ENCODE measurements around the gene DNAH10.

DNAH10 gene

DNA sequence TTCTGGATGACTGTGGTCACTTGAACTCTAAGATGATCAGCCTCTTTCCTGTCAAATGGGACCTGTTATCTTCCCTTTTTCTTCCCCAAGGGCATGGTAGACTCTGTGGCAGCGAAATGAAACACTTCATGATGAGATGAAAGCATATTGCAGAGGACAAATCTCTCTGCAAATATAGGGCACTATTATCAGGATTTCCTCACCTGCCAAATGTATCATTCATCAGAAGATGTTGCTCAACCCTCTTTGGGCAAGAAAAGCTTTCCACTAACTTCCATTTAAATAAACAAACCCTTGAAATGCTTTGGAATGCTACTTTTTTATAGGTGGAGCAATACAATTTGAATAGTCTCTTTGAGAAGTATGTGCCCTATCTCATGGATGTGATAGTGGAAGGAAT lies 105.0 kb downstream of the DNAH10 start:
- Histone ChIP-seq H3K36me3 (ENCODE audit: control insufficient read depth, insufficient read depth, low read length) (no peaks in the 10 kb centered on the region), H3K4me3 (ENCODE audit: insufficient read depth, low read depth, low read length) (no peak overlapping the region), H3K27ac (ENCODE audit: insufficient read depth, low read depth, low read length, poor library complexity, severe bottlenecking) (no peak overlapping the region), H3K27me3 (ENCODE audit: control insufficient read depth, insufficient read depth, low read length, poor library complexity, severe bottlenecking) (no peaks in the 10 kb centered on the region), H3K9me3 (ENCODE audit: control insufficient read depth, low read length) (no peaks in the 10 kb centered on the region), H3K4me1 (ENCODE audit: control insufficient read depth, insufficient read depth, low read length) (peaks cover 5% of the 10 kb centered on the region)
- 90 to 92% methylated on average over 1 of the region's 1 CpG for WGBS, 2 experiments

DNA sequence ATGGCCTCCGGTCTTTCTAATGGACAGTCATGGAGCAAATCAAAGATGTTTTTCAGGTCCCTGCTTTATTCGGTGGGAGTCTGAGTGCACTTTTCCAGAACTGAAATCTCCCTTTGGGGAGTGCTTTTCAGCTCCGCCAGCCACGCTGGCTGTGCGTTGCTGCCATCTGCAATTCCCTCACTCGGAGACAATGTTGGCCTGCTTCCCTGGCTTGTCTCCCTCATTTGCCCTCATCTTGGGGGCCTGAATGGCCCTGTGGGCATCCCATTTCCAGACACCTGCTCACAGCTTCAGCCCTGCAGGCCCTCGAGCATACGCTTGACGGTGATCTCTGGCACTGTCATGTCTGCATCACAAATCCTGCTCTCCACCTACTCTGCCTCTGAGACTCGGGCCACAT lies 106.7 kb downstream of the DNAH10 start:
- H3K9me3 ChIP-seq (ENCODE audit: control insufficient read depth, low read length), result no peaks in the 10 kb centered on the region
- H3K4me3 ChIP-seq (ENCODE audit: insufficient read depth, low read depth, low read length), result no peak overlapping the region
- no peak overlapping the region for H3K27ac ChIP-seq (ENCODE audit: insufficient read depth, low read depth, low read length, poor library complexity, severe bottlenecking)
- peaks cover 5% of the 10 kb centered on the region for H3K4me1 ChIP-seq (ENCODE audit: control insufficient read depth, insufficient read depth, low read length)
- H3K36me3 ChIP-seq (ENCODE audit: control insufficient read depth, insufficient read depth, low read length), result no peaks in the 10 kb centered on the region
- H3K27me3 ChIP-seq (ENCODE audit: control insufficient read depth, insufficient read depth, low read length, poor library complexity, severe bottlenecking), result no peaks in the 10 kb centered on the region
- 90 to 93% methylated on average over 10 of the region's 10 CpGs for WGBS, 2 experiments

DNA sequence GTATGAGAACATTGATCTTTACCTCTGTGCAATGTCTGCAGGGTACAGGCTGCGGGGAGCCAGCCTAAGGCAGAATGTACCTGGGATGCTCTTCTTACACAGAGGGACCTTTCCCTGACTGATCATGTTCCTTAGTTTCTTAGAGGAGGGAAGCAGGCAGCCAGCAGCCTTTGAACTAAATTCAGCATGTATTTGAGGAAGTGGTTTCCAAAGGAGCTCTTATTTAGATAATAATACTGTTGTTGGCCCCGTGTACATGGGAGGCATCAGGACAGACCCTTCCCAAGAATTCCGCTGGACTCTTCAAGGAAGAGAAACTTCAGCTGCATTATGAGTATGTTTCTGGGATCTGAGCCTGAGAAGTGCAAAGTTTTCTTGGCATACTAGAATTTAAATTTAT lies 111.7 kb downstream of the DNAH10 start:
- no peak overlapping the region for H3K27ac ChIP-seq (ENCODE audit: insufficient read depth, low read depth, low read length, poor library complexity, severe bottlenecking)
- WGBS, 2 experiments, result 87 to 90% methylated on average over 3 of the region's 3 CpGs
- H3K9me3 ChIP-seq (ENCODE audit: control insufficient read depth, low read length), result no peaks in the 10 kb centered on the region
- no peaks in the 10 kb centered on the region for H3K27me3 ChIP-seq (ENCODE audit: control insufficient read depth, insufficient read depth, low read length, poor library complexity, severe bottlenecking)
- no peak overlapping the region for H3K4me3 ChIP-seq (ENCODE audit: insufficient read depth, low read depth, low read length)
- H3K36me3 ChIP-seq (ENCODE audit: control insufficient read depth, insufficient read depth, low read length), result no peaks in the 10 kb centered on the region
- H3K4me1 ChIP-seq (ENCODE audit: control insufficient read depth, insufficient read depth, low read length), result peaks cover 5% of the 10 kb centered on the region

DNA sequence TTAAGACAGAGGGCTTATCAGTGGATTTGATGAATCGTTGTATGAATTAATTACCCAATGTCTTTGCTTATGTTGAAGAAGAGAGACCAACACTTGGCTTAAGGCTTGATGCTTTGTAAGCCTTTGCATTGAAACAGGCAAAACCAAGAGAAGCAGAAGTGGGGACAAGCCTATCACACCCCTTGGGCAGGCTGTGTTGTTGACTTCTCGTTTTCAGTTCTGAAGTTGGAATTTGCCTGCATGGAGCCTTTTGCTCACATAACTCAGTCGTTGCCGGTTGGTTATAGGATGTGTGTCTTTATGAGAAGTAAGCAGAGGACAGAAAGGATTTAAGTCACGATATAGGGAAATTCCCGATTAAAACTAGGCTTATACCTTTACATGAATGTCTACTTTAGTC lies 115.9 kb downstream of the DNAH10 start:
- Histone ChIP-seq H3K27ac (ENCODE audit: insufficient read depth, low read depth, low read length, poor library complexity, severe bottlenecking) (no peak overlapping the region), H3K4me3 (ENCODE audit: insufficient read depth, low read depth, low read length) (no peak overlapping the region), H3K27me3 (ENCODE audit: control insufficient read depth, insufficient read depth, low read length, poor library complexity, severe bottlenecking) (no peaks in the 10 kb centered on the region), H3K36me3 (ENCODE audit: control insufficient read depth, insufficient read depth, low read length) (no peaks in the 10 kb centered on the region), H3K9me3 (ENCODE audit: control insufficient read depth, low read length) (no peaks in the 10 kb centered on the region), H3K4me1 (ENCODE audit: control insufficient read depth, insufficient read depth, low read length) (no peaks in the 10 kb centered on the region)
- WGBS, 2 experiments, result 92 to 98% methylated on average over 6 of the region's 6 CpGs

DNA sequence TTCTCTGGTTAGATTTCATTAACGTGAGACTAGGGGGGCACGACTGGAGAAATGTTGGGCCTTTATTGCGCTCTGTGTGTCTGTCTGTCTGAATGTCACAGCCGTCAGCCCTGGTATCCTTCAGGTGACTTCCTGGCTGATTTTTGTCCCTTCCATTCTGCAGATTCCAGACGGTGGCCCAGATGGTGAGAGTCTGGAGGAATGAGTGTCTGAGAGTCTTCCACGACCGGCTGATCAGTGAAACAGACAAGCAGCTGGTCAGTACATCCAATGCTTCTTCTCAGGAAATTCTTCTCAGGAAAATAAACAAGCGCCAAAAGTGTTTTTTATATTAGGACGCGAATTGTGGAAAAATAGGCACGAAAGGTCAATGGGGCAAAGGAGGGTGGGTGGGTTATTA lies 117.0 kb downstream of the DNAH10 start:
- Histone ChIP-seq H3K27me3 (ENCODE audit: control insufficient read depth, insufficient read depth, low read length, poor library complexity, severe bottlenecking) (no peaks in the 10 kb centered on the region), H3K9me3 (ENCODE audit: control insufficient read depth, low read length) (no peaks in the 10 kb centered on the region), H3K36me3 (ENCODE audit: control insufficient read depth, insufficient read depth, low read length) (no peaks in the 10 kb centered on the region), H3K4me1 (ENCODE audit: control insufficient read depth, insufficient read depth, low read length) (no peaks in the 10 kb centered on the region), H3K27ac (ENCODE audit: insufficient read depth, low read depth, low read length, poor library complexity, severe bottlenecking) (no peak overlapping the region), H3K4me3 (ENCODE audit: insufficient read depth, low read depth, low read length) (no peak overlapping the region)
- WGBS, 2 experiments, result 90 to 92% methylated on average over 11 of the region's 11 CpGs

DNA sequence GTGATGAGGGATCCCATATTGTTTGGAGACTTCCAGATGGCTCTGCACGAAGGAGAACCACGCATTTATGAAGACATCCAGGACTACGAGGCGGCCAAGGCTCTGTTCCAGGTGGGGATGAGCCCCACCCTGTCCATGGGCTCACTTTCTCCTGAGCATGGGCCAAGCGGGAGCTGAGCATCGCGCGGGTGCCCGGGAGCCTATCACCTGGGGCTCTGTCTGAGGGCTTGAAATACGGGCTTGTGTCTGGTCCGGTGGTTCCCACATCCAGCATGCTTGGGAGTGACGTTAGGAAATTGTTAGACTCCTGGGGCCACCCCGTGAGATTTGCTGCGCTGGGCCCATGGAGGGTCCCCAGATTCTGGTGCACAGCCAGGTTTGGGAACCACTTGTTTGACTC lies 117.6 kb downstream of the DNAH10 start:
- WGBS, 2 experiments, result 93 to 95% methylated on average over 14 of the region's 14 CpGs
- Histone ChIP-seq H3K36me3 (ENCODE audit: control insufficient read depth, insufficient read depth, low read length) (no peaks in the 10 kb centered on the region), H3K27me3 (ENCODE audit: control insufficient read depth, insufficient read depth, low read length, poor library complexity, severe bottlenecking) (no peaks in the 10 kb centered on the region), H3K27ac (ENCODE audit: insufficient read depth, low read depth, low read length, poor library complexity, severe bottlenecking) (no peak overlapping the region), H3K4me3 (ENCODE audit: insufficient read depth, low read depth, low read length) (no peak overlapping the region), H3K4me1 (ENCODE audit: control insufficient read depth, insufficient read depth, low read length) (no peaks in the 10 kb centered on the region), H3K9me3 (ENCODE audit: control insufficient read depth, low read length) (no peaks in the 10 kb centered on the region)

DNA sequence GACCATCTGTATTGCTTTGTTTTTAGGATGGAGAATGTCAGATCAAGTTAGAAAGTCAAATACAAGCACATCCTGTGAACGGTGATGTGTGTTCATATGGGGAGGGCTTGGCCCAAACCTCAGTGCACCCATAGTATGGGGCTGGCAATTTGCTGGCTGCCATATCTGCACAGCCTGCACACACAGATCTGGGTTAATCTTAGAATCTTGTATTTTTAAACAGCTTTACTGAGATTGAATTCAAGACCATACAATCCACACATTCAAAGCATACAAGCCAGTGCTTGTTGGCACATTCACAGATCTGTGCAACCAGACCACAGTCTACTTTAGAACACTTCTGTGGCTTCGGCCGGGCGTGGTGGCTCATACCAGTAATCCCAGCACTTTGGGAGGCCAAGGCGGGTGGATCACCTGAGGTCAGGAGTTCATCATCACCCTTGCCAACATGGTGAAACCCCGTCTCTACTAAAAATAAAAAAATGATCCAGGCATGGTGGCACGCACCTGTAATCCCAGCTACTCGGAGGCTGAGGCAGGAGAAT lies 120.1 kb downstream of the DNAH10 start:
- Histone ChIP-seq H3K27ac (ENCODE audit: insufficient read depth, low read depth, low read length, poor library complexity, severe bottlenecking) (no peak overlapping the region), H3K4me3 (ENCODE audit: insufficient read depth, low read depth, low read length) (no peak overlapping the region), H3K27me3 (ENCODE audit: control insufficient read depth, insufficient read depth, low read length, poor library complexity, severe bottlenecking) (no peaks in the 10 kb centered on the region), H3K4me1 (ENCODE audit: control insufficient read depth, insufficient read depth, low read length) (no peaks in the 10 kb centered on the region), H3K9me3 (ENCODE audit: control insufficient read depth, low read length) (no peaks in the 10 kb centered on the region), H3K36me3 (ENCODE audit: control insufficient read depth, insufficient read depth, low read length) (no peaks in the 10 kb centered on the region)
- WGBS, 2 experiments, result 77 to 82% methylated on average over 8 of the region's 8 CpGs

DNA sequence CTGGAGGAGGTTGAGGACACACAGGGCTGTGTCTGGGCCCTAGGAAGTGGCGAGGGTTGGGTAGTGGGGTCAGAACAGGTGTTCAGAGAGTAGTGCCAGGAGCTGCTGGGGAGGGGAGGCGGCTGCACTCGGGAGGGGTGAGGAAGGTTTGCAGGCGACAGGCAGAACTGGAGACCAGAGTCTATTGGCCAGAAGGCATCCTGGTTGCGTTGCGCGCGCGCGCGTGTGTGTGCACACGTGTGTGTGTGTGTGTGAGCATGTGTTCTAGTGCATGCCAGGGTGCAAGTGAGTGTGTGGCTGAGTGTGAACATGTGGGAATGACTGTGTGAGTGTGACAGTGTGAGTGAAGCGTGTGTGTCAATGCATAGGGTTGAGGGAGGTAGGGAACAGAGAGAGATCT lies 124.2 kb downstream of the DNAH10 start:
- Histone ChIP-seq H3K9me3 (ENCODE audit: control insufficient read depth, low read length) (no peaks in the 10 kb centered on the region), H3K27ac (ENCODE audit: insufficient read depth, low read depth, low read length, poor library complexity, severe bottlenecking) (no peak overlapping the region), H3K4me1 (ENCODE audit: control insufficient read depth, insufficient read depth, low read length) (no peaks in the 10 kb centered on the region), H3K27me3 (ENCODE audit: control insufficient read depth, insufficient read depth, low read length, poor library complexity, severe bottlenecking) (no peaks in the 10 kb centered on the region), H3K4me3 (ENCODE audit: insufficient read depth, low read depth, low read length) (no peak overlapping the region), H3K36me3 (ENCODE audit: control insufficient read depth, insufficient read depth, low read length) (no peaks in the 10 kb centered on the region)
- WGBS, 2 experiments, result 88 to 89% methylated on average over 13 of the region's 13 CpGs

DNA sequence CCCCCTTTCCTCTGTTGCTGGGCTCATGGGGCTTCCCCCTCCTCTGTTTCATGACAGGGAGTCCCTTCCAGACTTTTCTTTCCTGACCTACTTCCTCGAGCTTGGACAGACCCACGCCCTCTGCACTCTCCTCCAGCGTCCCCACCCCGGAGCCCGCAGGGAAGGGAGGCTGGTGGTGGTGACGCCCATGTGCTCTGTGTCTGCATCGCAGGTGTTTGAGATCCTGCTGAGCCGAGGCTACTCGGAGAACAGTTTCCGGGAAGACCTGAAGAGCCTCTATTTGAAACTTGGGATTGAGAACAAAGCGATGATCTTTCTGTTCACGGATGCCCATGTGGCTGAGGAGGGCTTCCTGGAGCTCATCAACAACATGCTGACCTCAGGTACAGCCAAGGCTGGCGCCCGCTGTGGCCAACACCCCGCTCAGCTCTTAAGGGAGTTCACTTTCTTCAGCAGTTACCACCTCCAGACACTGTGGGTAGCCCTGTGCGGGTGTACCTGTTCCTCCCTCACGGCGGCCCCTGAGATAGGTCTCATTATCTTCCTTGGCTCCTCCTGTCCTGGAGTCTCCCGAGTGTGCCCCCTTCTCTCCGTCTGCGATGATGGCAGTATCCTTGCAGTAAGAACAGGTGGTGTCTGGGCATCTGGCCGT lies 125.0 kb downstream of the DNAH10 start:
- Histone ChIP-seq H3K4me1 (ENCODE audit: control insufficient read depth, insufficient read depth, low read length) (no peaks in the 10 kb centered on the region), H3K36me3 (ENCODE audit: control insufficient read depth, insufficient read depth, low read length) (no peaks in the 10 kb centered on the region), H3K4me3 (ENCODE audit: insufficient read depth, low read depth, low read length) (no peak overlapping the region), H3K27ac (ENCODE audit: insufficient read depth, low read depth, low read length, poor library complexity, severe bottlenecking) (no peak overlapping the region), H3K27me3 (ENCODE audit: control insufficient read depth, insufficient read depth, low read length, poor library complexity, severe bottlenecking) (no peaks in the 10 kb centered on the region), H3K9me3 (ENCODE audit: control insufficient read depth, low read length) (no peaks in the 10 kb centered on the region)
- 86 to 87% methylated on average over 22 of the region's 22 CpGs for WGBS, 2 experiments

DNA sequence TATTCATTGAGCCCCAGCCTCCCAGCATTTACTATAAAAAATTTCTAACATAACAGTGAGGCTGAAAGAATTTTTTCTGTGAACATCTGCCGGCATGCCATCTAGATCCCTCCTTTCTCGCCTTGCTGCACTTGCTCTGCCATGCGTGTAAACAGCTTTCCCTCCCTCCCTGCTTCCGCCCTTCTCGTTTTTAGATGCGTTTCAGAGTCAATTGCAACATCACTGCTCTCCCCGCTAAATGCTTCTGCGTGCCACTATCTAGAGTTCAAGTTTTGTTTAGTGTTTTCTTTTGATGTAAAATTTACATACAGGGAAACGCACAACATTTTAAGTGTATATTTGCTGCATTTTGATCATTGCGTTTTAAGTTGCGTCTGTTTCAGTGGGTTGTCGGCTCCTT lies 126.9 kb downstream of the DNAH10 start:
- Histone ChIP-seq H3K9me3 (ENCODE audit: control insufficient read depth, low read length) (no peaks in the 10 kb centered on the region), H3K4me3 (ENCODE audit: insufficient read depth, low read depth, low read length) (no peak overlapping the region), H3K36me3 (ENCODE audit: control insufficient read depth, insufficient read depth, low read length) (no peaks in the 10 kb centered on the region), H3K4me1 (ENCODE audit: control insufficient read depth, insufficient read depth, low read length) (no peaks in the 10 kb centered on the region), H3K27me3 (ENCODE audit: control insufficient read depth, insufficient read depth, low read length, poor library complexity, severe bottlenecking) (no peaks in the 10 kb centered on the region), H3K27ac (ENCODE audit: insufficient read depth, low read depth, low read length, poor library complexity, severe bottlenecking) (no peak overlapping the region)
- WGBS, 2 experiments, result 92 to 93% methylated on average over 12 of the region's 12 CpGs
